MM.1S (cell line): Measurements from ENCODE around the gene QPCT.

Experiments used
- DNase-seq: peaks from one replicate; pipeline ENCODE4 v3.0.0-alpha.2; 2015
- H2AFZ ChIP-seq: fragments of 300-600 bp; sonication (generic); 2 replicates; pipeline ENCODE4 v1.6.0; 2016; ENCODE audit warnings: antibody characterized with exemption, low read length
- H3F3A ChIP-seq: fragments of 300-600 bp; sonication (generic); 2 replicates; pipeline ENCODE4 v1.6.1; 2016; ENCODE audit warnings: mild to moderate bottlenecking, antibody characterized with exemption, low read length, moderate library complexity, mixed read lengths; ENCODE audit not compliant: insufficient read depth
- H3K27ac ChIP-seq: fragments of 300-600 bp; sonication (generic); 2 replicates; pipeline ENCODE4 v1.5.1; 2016; ENCODE audit warnings: mild to moderate bottlenecking, low read length
- H3K27me3 ChIP-seq: fragments of 300-600 bp; sonication (generic); replicated peaks from 2 replicates; pipeline ENCODE4 v1.6.0; 2016; ENCODE audit warnings: low read length; ENCODE audit not compliant: insufficient read depth
- H3K36me3 ChIP-seq: fragments of 300-600 bp; sonication (generic); replicated peaks from 2 replicates; pipeline ENCODE4 v1.6.1; 2016; ENCODE audit warnings: mild to moderate bottlenecking, low read length, mixed read lengths; ENCODE audit not compliant: insufficient read depth
- H3K4me1 ChIP-seq: fragments of 300-600 bp; sonication (generic); 2 replicates; pipeline ENCODE4 v1.6.1; 2016; ENCODE audit warnings: low read length, mixed read lengths
- H3K4me2 ChIP-seq: fragments of 300-600 bp; sonication (generic); 2 replicates; pipeline ENCODE4 v1.6.0; 2016; ENCODE audit warnings: low read depth, low read length
- H3K4me3 ChIP-seq: fragments of 300-600 bp; sonication (generic); 2 replicates; pipeline ENCODE4 v1.5.1; 2016; ENCODE audit warnings: low read length, mixed read lengths
- H3K79me2 ChIP-seq: fragments of 300-600 bp; sonication (generic); 2 replicates; pipeline ENCODE4 v1.6.1; 2016; ENCODE audit warnings: mixed run types, low read length, mixed read lengths
- H3K9ac ChIP-seq: fragments of 300-600 bp; sonication (generic); 2 replicates; pipeline ENCODE4 v1.6.1; 2016; ENCODE audit warnings: low read length, mixed read lengths
- H3K9me2 ChIP-seq: fragments of 300-600 bp; sonication (generic); replicated peaks from 2 replicates; pipeline ENCODE4 v1.6.1; 2016; ENCODE audit warnings: mild to moderate bottlenecking, low read length, mixed read lengths; ENCODE audit not compliant: insufficient read depth
- H3K9me3 ChIP-seq: fragments of 300-600 bp; sonication (generic); replicated peaks from 2 replicates; pipeline ENCODE4 v1.6.1; 2016; ENCODE audit warnings: mild to moderate bottlenecking, low read length, mixed read lengths; ENCODE audit not compliant: insufficient read depth
- H4K20me1 ChIP-seq: fragments of 300-600 bp; sonication (generic); 2 replicates; pipeline ENCODE4 v1.6.1; 2016; ENCODE audit warnings: mild to moderate bottlenecking, low read length, moderate library complexity, mixed read lengths; ENCODE audit not compliant: insufficient read depth
- CTCF ChIP-seq: fragments of 300-600 bp; sonication (generic); IDR thresholded peaks from 2 replicates; pipeline ENCODE4 v1.5.1; 2016; ENCODE audit warnings: antibody characterized with exemption, low read length, mixed read lengths
- EZH2 ChIP-seq: fragments of 300-600 bp; sonication (generic); optimal IDR thresholded peaks from 2 replicates; pipeline ENCODE3; 2017; ENCODE audit warnings: low read depth, mild to moderate bottlenecking, antibody characterized with exemption, low read length, mixed read lengths
- EZH2phosphoT487 ChIP-seq: fragments of 300-600 bp; sonication (generic); IDR thresholded peaks from 2 replicates; pipeline ENCODE4 v1.6.1; 2018; ENCODE audit warnings: antibody characterized with exemption, low read length

QPCT gene

GRCh38 chr2:37323176-37323780 is 21.2 kb upstream of the QPCT start:
- H3F3A ChIP-seq = peaks cover 66% of the 10 kb centered on the region
- H3K9ac ChIP-seq = peak overlapping the region; percentile 99
- H3K4me2 ChIP-seq = peak overlapping the region; percentile 90
- DNase-seq = peak; percentile 62
- H3K79me2 ChIP-seq = peaks cover 96% of the 10 kb centered on the region
- H3K4me1 ChIP-seq = peaks cover 10% of the 10 kb centered on the region
- peak overlapping the region; percentile 97 for H3K27ac ChIP-seq
- TF ChIP-seq EZH2 (no peak), EZH2phosphoT487 (no peak), CTCF (no peak)
- H3K36me3 ChIP-seq = peaks cover 14% of the 10 kb centered on the region; the same call in 1 of the 2 replicates
- no peaks in the 10 kb centered on the region for H3K27me3 ChIP-seq
- H3K4me3 ChIP-seq = peak overlapping the region; percentile 88
- no peaks in the 10 kb centered on the region for H3K9me2 ChIP-seq
- H3K9me3 ChIP-seq = no peaks in the 10 kb centered on the region
- no peak overlapping the region for H2AFZ ChIP-seq
- no peaks in the 10 kb centered on the region for H4K20me1 ChIP-seq

DNA sequence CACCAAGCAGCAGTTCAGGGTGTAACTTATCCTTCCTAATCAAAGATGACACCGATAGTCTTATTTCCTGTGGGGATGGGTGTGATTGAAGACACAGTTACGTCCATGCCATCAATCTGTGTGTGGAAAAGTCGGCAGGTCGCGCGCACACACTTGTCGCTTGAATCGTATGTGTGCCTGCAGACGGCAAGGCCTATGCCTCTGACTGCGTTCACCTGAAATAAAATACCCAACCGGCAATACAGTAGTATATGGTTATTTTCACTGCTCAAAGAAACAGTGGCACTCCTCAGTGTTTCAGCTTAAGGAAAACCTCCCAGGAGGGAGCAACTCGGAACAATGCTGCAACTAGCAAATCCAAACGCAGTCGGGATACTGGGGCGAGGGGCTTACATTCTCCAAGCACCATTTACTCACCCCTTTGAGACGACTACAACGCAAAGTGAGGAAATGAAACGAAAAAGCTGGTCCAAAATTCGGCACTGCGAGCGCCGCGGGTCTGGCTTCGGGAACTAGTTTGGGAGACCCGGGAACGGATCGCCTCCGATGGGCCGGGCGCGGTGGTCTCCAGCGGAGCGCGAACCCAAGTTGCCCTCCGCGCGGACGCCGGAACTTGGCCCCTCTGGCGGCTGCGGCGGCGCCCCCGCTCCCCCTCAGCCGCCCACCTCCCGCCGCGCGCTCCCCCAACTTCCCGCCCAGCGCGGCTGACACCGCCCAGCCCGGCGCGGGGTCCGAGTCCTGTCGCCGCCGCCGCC is 20.5 kb upstream of the QPCT start:
- Histone ChIP-seq H3K4me3 (peak overlapping the region; percentile 88), H3K79me2 (peaks cover 96% of the 10 kb centered on the region), H3K9ac (peak overlapping the region; percentile 99), H3K27me3 (no peaks in the 10 kb centered on the region), H3K36me3 (peaks cover 7% of the 10 kb centered on the region; the same call in 1 of the 2 replicates), H2AFZ (no peak overlapping the region), H3K9me2 (no peaks in the 10 kb centered on the region), H4K20me1 (no peaks in the 10 kb centered on the region), H3F3A (peaks cover 59% of the 10 kb centered on the region), H3K4me1 (peaks cover 10% of the 10 kb centered on the region), H3K4me2 (peak overlapping the region; percentile 90; the same call in 1 of the 2 replicates), H3K27ac (peak overlapping the region; percentile 97), H3K9me3 (no peaks in the 10 kb centered on the region)
- DNase-seq = peak; percentile 73
- TF ChIP-seq EZH2phosphoT487 (no peak), EZH2 (no peak), CTCF (no peak)

- H3K27ac ChIP-seq = peak overlapping the region; percentile 97; the same call in 1 of the 2 replicates
- H3F3A ChIP-seq = peaks cover 54% of the 10 kb centered on the region
- no peak overlapping the region for H2AFZ ChIP-seq
- H3K9ac ChIP-seq = peak overlapping the region; percentile 99; the same call in 1 of the 2 replicates
- peaks cover 96% of the 10 kb centered on the region for H3K79me2 ChIP-seq
- peaks cover 10% of the 10 kb centered on the region for H3K4me1 ChIP-seq
- H3K36me3 ChIP-seq = peaks cover 5% of the 10 kb centered on the region; the same call in 1 of the 2 replicates
- H4K20me1 ChIP-seq = no peaks in the 10 kb centered on the region
- H3K27me3 ChIP-seq = no peaks in the 10 kb centered on the region
- no peaks in the 10 kb centered on the region for H3K9me2 ChIP-seq
- no peak overlapping the region; the same call in 1 of the 2 replicates for H3K4me3 ChIP-seq
- TF ChIP-seq EZH2phosphoT487 (no peak), EZH2 (no peak)
- no peak overlapping the region for H3K4me2 ChIP-seq
- peak; percentile 82 for DNase-seq
- no peaks in the 10 kb centered on the region for H3K9me3 ChIP-seq
Observed at GRCh38 chr2:37324536-37324785, 20.0 kb upstream of the QPCT start.
